Stimulated activated naive CD4-positive, alpha-beta T cell treated with Interleukin-2 at 50 U/mL for 16 hours (primary cell): ENCODE measurements around the gene CLEC1A.
"Not testable (repeated sequence)": the region's sequence is repeated elsewhere in the genome, so short reads cannot be mapped to it uniquely, and the experiment has no call there.

Experiments used
- DNase-seq: peaks from one replicate; lab custom pipeline; 2025; lab: John Stamatoyannopoulos, UW

CLEC1A gene

DNA sequence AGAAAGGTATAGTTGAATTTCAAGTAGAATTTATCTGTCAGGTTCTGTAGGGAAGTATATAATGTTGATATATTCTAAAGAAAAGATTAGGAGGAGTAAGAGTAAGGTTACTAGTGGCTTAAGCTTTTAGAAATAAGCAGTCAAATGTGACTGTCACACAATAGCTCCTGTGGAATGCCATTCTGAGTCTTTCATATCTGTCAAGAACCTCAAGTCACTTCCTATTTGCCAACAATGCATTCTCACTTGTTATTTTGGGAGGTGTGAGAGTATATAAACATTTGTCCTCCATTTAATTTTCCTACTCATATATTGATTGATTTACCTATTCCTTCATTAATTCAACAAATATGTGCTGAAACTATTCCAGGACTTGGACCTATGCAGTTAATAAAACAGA lies 56.6 kb downstream of the CLEC1A start:
- DNase-seq = no peak

- DNase-seq = no peak
These were observed 64.8 kb downstream of the CLEC1A start for GRCh38 chr12:10033783-10034545.

GRCh38 chr12:10031771-10032175 lies 67.0 kb downstream of the CLEC1A start:
- no peak for DNase-seq

DNA sequence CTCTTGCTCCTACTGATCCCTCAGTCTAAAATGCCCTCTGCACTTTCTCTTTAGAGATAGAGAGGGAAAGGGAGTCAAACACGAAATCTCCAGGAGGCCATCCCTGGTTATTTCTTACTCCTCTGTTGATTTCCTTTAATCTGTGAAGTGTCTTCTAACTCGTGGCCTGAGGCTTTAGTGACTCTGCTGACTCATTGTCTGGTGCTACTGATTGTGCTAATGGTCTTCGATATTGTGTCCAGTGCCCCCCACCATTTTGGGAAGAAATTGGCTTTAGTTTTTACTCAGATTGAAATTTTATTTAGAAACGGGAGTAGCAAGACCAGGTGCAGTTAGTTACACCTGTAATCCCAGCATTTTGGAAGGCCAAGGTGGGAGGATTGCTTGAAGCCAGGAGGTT lies 67.5 kb downstream of the CLEC1A start:
- no peak for DNase-seq

- DNase-seq = no peak
These were observed 68.3 kb downstream of the CLEC1A start, which contains the start of gene CLEC9A for GRCh38 chr12:10030446-10030845. TSS of gene CLEC9A (plus strand) at chr12:10030682. CDS start at chr12:10052688, 22,006 bp downstream.

DNA sequence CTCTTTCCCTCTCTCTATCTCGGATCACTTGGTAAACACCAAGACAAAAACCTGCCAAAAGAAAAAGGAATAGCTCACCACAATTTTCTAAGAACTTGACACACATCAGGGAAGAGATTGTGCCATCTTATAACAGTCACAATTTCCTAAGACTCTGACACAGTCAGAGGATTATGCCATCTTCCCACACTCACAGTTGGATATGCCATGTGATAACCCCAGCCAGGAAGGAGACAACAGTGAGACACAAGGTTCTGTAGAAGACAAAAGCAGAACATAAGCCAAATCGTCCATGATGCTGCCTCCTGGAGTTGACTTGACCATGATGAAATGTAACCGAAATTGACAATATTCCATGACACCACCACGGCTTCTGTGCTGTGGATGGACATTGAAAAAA lies 71.1 kb downstream of the CLEC1A start:
- DNase-seq = no peak

GRCh38 chr12:10027311-10027710 lies 71.5 kb downstream of the CLEC1A start:
- DNase-seq = no peak

- not testable (repeated sequence) for DNase-seq
These were observed 72.1 kb downstream of the CLEC1A start for GRCh38 chr12:10026666-10027065.

DNA sequence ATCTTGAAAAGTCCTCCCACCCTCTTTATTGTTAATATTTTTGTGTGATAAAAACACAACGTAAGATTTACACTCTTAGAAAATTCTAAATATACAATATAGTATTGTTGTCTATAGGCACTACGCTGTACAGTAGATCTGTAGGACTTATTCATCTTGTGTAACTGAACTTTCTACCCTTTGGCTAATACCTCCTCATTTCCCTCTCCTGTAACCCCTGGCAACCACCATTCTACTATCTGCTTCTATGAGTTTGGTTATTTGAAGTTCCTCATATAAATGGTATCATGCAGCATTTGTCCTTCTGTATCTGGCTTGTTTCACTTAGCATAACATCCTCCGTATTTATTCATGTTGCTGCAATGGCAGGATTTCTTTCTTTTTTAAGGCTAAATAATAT lies 73.5 kb downstream of the CLEC1A start:
- no peak for DNase-seq

GRCh38 chr12:10021342-10021741 lies 77.4 kb downstream of the CLEC1A start:
- DNase-seq = no peak
